ENCODE results near the gene KSR2.
A peak's percentile ranks its signal among the peaks of the same experiment; 100 is the strongest.
"Not testable (repeated sequence)": the region's sequence is repeated elsewhere in the genome, so short reads cannot be mapped to it uniquely, and the experiment has no call there.

KSR2 gene

GRCh38 chr12:117629454-117629853 lies 339.3 kb downstream of the KSR2 start:
- DNase-seq (ENCODE audit: low read depth): no peak

GRCh38 chr12:117628711-117629110 lies 340.1 kb downstream of the KSR2 start:
- DNase-seq (ENCODE audit: low read depth): not testable (repeated sequence)

- DNase-seq (ENCODE audit: low read depth): no peak
Measured at GRCh38 chr12:117622741-117623140, 346.0 kb downstream of the KSR2 start.

- DNase-seq (ENCODE audit: low read depth): no peak
Measured at GRCh38 chr12:117622087-117622486, 346.7 kb downstream of the KSR2 start.

- DNase-seq (ENCODE audit: low read depth): no peak
Measured at GRCh38 chr12:117607778-117608177, 361.0 kb downstream of the KSR2 start.

- no peak for DNase-seq (ENCODE audit: low read depth)
Measured at GRCh38 chr12:117606945-117607344, 361.8 kb downstream of the KSR2 start.

- DNase-seq (ENCODE audit: low read depth): no peak
Measured at GRCh38 chr12:117606024-117606423, 362.8 kb downstream of the KSR2 start.

GRCh38 chr12:117603316-117604113 lies 365.3 kb downstream of the KSR2 start:
- no peak for DNase-seq (ENCODE audit: low read depth)

GRCh38 chr12:117599849-117600248 lies 368.9 kb downstream of the KSR2 start:
- no peak for DNase-seq (ENCODE audit: low read depth)

GRCh38 chr12:117596968-117597367 lies 371.8 kb downstream of the KSR2 start:
- no peak for DNase-seq (ENCODE audit: low read depth)

GRCh38 chr12:117595751-117596150 lies 373.0 kb downstream of the KSR2 start:
- DNase-seq (ENCODE audit: low read depth): no peak

GRCh38 chr12:117594481-117594880 lies 374.3 kb downstream of the KSR2 start:
- DNase-seq (ENCODE audit: low read depth): no peak

GRCh38 chr12:117593815-117594400 lies 374.9 kb downstream of the KSR2 start:
- no peak for DNase-seq (ENCODE audit: low read depth)

GRCh38 chr12:117592588-117593305 lies 376.0 kb downstream of the KSR2 start:
- no peak for DNase-seq (ENCODE audit: low read depth)

- no peak for DNase-seq (ENCODE audit: low read depth)
Measured at GRCh38 chr12:117590999-117591398, 377.8 kb downstream of the KSR2 start.

GRCh38 chr12:117590386-117590785 lies 378.4 kb downstream of the KSR2 start:
- no peak for DNase-seq (ENCODE audit: low read depth)

GRCh38 chr12:117589021-117589420 lies 379.8 kb downstream of the KSR2 start:
- DNase-seq (ENCODE audit: low read depth): no peak

GRCh38 chr12:117587631-117588287 lies 381.0 kb downstream of the KSR2 start:
- DNase-seq (ENCODE audit: low read depth): no peak

- no peak for DNase-seq (ENCODE audit: low read depth)
Measured at GRCh38 chr12:117583677-117584225, 385.0 kb downstream of the KSR2 start.

- no peak for DNase-seq (ENCODE audit: low read depth)
Measured at GRCh38 chr12:117583092-117583491, 385.7 kb downstream of the KSR2 start.

GRCh38 chr12:117582135-117582784 lies 386.5 kb downstream of the KSR2 start:
- peak; percentile 15 for DNase-seq (ENCODE audit: low read depth)

- no peak for DNase-seq (ENCODE audit: low read depth)
Measured at GRCh38 chr12:117580718-117581062, 388.1 kb downstream of the KSR2 start.

Data from GM04503 (cell line).